CD4-positive, alpha-beta T cell treated with Interleukin-15 for 4 hours (primary cell): ENCODE results near the gene SFTPB.

Experiments used
- DNase-seq: peaks from one replicate; pipeline ENCODE4 v3.0.0-alpha.2; 2020; ENCODE audit warnings: low spot score

The SFTPB gene

GRCh38 chr2:85611705-85612587 is 56.1 kb downstream of the SFTPB start, which contains the start of gene C2orf68:
Gene C2orf68 (minus strand): TSS chr2:85612066. CDS start chr2:85611984, 82 bp downstream.
- DNase-seq: peak; percentile 84

- no peak for DNase-seq
Measured at GRCh38 chr2:85611217-85611704, 56.7 kb downstream of the SFTPB start.
